Peyer's patch (tissue), 4 donors: ENCODE results near the gene TCF12.

Source experiments
- CTCF ChIP-seq, 6 experiments: fragments of 450-650 bp in 4 of 6; fragments of 200-600 bp in 2 of 6; sonication (generic) in 1 of 6; IDR thresholded peaks; one replicate each; pipeline ENCODE4 v1.5.1; 2017 to 2019; ENCODE audit warnings: antibody characterized with exemption in 6 of 6, mild to moderate bottlenecking in 3 of 6, moderate library complexity in 1 of 6
- POLR2A ChIP-seq, 2 donors: fragments of 450-650 bp; IDR thresholded peaks; one replicate each; pipeline ENCODE4 v1.5.1; 2017; ENCODE audit warnings: antibody characterized with exemption in 2 of 2, mild to moderate bottlenecking in 2 of 2, moderate library complexity in 2 of 2

GRCh38 chr15:57213862-57214261 lies 295.4 kb downstream of the TCF12 start:
- TF ChIP-seq CTCF (IDR thresholded peaks at IDR 0.05) = peak in 5 of 6 experiments; percentile 9 to 85 (median 68)
- no peak for TF ChIP-seq POLR2A (IDR thresholded peaks at IDR 0.05)
